Hippocampal formation (tissue), 2 donors: ENCODE results near the gene C2CD2.

Experiments used
- DNase-seq, 2 donors: peaks; one replicate each; lab custom pipeline; 2025; lab: John Stamatoyannopoulos, UW

C2CD2 gene

DNA sequence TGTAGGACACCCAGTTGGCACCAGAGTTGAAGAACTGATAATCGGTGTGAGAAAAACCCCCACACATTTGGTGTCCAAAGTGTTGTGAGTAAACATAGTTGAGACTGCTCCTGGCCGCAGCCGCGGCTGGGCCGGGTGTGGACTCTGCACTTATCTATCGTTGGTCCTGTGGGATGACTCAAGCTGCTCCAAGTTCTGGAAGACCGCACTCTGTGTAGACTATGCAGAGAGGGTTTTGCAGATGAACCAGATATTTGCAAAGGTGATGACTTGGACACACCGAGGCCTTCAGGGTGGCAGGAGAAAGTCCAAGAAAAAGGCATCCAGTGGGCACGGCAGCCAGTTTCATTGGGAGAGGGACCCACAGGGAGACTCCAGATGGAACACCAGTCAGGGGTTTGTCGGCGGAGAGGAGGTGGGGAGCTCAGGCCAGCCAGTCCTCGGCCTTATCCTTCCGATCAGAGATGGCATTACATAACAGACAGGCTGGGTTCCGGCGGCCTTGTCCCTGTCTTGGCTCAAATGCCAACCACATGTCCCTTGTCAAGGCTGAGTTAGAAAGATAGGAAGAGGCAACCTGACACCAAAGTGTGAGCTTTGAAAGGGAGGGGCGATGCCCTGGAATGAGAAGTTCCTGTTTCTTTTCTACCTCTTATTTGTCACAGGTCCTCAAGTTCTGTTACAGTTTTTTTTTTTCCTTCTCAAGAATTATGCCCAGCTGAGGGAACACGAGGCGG, 21.1 kb downstream of the C2CD2 start:
- no peak for DNase-seq

DNA sequence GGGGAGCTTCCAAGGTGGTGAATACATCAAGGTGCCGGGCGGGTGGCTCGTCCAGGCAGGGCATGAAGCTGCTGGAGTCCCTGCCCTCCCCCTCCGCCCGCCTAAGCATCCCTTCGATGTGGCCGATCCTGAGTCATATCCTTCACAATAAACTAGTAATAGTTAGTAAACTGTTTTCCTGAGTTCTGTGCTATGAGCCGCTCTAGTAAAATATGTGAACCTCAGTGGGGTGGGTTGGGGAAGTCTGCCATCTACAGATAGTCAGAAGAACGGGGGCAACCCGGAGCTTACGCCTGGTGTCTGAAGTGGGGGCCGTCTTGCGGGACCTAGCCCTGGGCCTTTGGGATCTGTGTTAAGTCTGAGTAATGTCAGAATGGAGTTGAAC, 21.6 kb downstream of the C2CD2 start:
- DNase-seq, result no peak

DNA sequence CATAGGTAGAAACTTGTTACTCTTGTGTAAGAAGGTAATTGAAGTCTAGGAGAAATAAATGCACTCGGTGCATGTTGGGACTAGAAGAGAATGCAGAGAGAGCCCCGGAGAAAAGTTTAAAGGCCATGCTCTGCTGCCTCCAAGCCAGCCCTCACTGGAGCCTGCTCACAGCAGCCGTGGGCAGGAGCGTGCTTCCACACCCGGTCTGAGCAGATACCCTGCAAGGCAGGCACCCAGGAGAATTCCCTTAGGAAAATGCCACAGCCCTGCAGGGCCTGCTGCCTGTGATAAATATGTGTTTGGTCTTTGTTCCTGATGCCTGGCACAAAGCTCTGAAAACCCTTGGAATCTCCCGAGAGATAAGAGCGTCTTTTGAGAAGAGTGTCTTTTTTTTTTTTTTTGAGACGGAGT, 22.8 kb downstream of the C2CD2 start:
- no peak for DNase-seq

DNA sequence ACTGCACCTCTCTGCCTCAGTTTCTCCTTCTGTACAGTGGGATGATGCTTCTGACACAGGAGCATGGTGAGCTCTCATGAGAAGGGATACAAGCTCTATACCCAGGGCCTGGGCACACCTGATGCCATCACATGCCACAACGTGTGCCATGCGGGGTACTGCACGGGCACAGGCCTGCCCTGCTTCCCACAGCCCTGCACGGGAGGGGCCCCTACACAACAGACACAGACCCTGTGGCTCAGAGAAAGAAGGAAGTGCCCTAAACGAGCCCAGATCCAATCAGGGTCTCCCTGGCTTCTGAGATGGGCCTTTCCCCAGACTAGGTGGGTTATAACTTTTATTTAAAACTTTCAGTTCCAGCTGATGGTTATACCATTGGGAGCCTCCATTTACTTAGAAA, 24.6 kb downstream of the C2CD2 start:
- no peak for DNase-seq

DNA sequence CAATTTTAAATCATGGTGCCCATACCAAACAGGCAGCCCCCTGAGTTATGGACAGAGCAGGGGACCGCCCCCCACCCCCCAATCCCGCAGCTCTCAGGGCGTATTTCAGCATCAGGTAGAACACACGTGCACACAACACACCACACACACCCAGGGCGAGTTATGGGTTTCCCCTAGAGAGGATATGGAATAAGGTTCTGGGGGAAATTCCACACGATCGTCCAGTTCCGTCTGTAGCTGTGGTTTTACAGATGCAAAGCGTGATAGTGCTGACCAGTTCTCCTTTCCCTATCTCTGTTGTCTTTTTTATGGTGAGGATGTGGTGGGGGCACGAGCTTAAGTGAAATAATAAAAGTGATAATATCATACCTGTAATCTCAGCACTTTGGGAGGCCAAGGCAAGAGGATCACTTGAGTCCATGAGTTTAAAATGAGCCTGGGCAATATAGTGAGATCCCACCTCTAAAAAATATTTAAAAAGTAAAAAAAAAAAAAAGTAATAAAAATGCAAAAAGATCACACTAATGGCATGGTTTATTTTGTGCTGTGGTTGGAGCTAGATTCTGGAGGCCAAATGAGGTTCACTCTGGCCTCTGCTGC, 25.1 kb downstream of the C2CD2 start:
- no peak for DNase-seq

DNA sequence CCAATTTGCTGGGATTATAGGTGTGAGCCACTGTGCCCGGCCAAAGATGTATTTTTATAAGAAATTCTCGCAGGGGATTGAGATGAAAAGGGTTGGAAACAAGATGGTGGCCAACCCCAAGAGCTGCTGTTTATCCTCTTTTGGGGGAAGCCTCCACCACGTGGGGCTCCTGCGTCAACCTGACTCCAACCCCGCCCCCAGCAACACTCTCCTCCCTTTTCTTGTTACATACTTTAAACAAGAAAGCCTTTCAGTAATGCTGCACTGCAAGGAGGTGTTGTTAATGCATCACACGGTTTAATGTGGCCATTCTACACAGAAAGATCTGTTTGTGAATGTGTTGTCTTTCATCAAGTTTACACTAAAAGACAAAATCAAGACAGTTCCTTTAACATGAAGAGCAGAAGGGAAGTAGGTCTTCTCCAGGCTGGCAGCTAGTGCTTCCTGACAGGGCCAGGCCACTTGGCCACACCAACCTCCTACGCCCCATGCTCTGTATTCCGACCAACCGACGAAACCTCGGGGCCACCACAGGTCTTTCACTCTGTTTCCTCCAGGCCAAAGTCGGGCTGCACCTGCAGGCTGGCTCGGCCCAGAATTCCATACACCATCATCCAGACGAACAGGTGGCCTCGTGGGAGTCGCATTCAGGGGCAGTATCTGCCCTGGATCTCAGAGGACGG, 25.9 kb downstream of the C2CD2 start:
- DNase-seq, result no peak

DNA sequence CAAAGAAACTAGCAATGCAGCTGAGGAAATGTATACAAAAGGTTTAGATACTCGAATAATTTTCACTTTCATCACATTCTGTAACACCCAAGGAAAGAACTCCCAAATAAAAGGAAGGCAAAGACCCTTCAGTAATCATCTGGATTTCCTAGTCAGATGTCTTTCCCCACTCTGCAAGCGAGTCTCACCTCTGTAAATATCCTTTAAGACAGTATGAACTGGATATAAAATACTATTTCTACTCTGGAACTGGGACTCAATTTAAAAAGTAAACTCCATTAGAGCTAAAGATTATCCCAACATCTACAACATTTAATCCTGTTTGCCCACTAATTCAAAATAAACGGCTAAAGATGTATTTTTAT, 27.0 kb downstream of the C2CD2 start:
- no peak for DNase-seq

DNA sequence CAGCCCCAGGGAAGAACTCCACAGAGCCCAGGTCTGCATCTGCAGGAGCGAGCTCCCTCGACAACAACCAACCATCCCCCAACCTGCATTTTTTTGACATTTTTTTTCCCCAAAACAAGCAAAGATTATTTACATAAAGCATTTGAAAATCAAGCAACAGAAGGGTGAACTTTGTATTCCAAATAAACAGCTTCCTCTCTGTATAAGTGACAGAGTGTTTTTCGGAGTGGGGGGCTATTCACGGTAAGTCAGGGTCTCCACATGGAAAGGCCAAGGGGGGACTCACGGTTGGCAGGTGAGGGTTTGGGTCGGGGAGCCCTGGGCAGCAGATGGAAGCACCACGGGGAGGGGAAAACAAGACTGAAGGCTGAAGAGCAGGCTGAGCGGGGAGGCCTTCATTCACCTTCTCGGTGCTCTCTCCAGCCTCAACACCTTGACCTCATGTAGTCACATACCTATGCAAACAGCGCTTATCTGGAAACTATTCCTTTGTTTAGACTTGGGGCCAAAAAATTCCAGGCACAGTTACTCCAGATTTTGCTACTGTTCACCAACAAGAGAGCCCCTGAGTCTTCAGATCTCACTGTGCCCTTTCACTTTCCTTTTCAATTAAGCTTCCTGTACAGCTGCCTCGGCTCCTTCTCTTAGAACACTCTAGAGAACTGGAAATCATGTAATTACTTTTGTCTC, 27.6 kb downstream of the C2CD2 start:
- DNase-seq, result peak in 1 of 2 donors; percentile 51

DNA sequence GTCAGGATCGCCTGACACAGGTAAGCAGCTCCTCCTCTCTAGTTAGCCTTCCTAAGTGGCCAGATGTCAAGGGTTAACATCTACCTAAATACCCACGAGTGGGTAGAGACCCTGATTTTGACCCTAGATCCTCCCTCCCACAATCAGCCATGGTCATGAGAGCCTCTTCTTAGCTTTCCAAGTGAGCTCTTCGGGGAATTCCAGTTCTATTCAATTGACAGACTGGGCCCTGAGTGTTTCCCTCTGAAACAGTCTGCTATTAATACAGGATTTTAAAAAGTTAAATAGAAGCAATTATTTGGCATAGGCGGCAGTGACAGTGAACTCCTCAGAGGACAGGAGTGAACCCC, 28.1 kb downstream of the C2CD2 start:
- DNase-seq, result no peak

DNA sequence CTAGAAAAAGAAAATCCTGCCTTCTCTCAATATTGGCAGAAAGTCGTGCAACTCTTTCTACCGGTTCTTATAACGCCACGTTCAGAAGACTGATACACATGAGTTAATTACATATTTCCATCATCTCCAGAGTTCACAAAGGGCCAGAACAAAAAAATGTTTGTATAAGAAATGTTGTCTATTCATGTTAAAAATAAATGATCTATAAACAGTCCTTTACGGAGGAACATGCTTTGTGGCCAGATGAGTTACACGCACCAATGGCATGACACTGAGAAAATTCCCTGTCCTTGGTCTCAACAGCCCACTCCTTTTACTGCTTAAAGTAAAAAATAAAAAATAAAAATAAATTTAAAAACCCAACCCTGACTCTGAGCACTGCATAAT, 29.5 kb downstream of the C2CD2 start:
- DNase-seq, result no peak

DNA sequence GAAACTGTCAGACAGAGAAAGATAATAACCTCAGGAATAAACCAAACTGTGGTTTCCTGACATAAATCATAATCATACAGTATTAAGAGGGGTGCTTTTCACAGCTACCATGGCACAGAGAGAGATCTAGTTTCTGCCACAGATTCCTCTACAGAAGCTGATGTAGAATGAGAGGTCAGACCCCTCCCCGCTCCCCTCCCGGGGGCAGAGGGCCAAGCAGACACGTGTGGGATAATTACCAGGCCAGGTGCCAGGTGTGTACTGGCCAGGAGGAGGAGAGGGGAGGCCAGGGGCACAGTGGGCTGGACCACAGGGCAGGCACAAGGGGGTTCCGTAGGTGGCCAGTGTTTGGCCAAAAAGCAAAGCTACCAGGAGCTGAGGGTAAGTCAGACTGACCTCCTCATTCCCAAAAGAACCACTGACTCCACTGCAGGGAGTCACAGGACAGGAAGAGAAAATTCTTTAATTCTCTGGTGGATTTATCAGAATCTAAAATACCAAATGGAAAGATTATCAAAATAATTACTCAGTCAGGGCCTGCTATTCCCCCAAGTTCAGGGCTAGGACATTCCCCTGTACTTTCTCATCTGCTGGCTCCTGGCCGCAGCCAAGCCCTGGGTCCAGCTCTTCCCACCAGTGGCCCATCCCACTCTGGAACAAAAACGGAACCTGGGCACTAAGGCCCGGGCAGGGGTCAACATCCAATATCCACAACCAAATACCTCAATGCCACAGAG, 30.0 kb downstream of the C2CD2 start:
- DNase-seq, result no peak

DNA sequence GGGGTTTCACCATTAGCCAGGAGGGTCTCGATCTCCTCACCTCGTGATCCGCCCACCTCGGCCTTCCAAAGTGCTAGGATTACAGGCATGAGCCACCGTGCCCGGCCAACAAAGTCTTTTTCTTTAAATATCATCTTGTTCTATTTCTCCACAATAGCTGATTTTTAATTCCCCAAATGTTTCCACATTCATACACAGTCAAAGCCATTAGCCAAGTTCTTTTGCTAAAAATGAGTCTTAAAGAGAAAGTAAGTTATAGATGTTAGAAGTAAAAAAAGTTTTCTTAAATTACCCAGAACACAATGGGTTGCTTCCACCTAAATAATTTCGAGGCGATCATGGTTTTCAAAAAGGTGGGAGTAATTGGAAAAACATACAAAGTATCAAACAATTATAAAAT, 30.6 kb downstream of the C2CD2 start:
- no peak for DNase-seq

DNA sequence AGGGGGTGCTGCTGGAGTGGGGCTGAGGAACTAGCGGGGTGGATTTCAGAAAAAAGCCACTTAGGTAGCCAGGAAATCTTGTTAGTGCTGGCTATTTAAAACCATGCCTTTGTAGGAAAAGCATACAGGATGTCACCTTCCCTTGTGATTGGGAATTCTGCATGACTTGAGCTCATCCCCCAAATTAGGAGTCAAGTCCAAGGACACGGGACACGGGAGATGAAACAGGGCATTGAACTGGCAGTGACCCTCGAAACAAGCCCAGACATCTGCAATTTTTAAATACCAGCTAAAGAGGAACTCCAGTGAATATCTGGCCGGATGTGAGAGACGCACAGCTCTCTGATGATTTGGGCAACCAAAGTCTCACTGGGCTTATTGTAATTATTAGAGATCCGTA, 32.8 kb downstream of the C2CD2 start:
- no peak for DNase-seq

DNA sequence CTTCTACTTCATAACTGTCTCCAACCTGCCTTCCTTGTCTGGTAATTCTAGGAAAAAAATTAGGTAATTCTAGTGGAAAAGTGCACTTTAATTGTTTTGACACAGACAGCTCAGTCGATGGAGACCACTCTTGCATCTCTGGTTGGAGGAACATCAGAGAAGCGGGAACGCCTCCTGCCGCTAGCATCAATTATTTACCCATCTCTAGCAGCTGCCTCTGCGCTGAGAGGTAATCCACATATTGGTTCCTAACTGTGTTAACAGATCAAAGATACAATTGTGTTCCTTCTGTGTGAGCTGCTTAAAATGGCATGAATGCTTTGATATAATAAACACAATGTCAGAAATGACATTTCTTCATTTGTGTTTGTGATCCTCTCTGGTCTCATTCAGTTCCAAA, 33.3 kb downstream of the C2CD2 start:
- no peak for DNase-seq

DNA sequence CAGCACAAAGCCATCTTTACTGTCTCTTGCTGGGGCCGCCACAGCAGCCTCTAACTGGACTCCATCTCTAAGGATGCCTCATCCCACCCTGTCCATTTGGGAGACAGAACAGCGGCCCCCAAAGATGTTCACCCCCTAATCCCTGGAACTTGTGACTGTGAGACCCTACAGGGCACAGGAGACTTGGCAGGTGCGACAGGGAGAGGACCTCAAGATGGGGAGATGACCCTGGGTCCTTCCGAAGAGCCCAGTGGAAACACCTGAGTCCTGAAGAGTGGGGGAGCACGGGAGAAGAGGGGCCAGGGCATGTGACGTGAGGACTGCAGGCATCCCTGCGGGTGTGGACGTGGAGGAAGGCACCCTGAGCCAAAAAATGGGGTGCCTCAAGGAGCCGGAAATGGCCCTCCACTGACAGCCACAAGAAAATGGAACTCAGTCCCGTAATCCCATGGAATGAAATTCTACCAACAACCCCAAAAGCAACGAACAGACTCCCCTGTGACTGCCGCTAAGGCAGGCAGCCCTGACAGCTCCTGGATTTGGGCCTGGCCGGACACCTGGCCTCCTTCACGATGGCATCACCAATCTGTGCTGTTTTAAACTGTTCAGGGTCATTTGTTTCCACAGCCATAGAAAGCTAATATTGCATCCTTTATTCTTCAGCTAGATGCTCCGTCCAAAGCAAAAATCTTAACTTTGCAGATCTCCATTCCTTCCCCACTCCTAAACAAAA, 34.0 kb downstream of the C2CD2 start:
- no peak for DNase-seq

DNA sequence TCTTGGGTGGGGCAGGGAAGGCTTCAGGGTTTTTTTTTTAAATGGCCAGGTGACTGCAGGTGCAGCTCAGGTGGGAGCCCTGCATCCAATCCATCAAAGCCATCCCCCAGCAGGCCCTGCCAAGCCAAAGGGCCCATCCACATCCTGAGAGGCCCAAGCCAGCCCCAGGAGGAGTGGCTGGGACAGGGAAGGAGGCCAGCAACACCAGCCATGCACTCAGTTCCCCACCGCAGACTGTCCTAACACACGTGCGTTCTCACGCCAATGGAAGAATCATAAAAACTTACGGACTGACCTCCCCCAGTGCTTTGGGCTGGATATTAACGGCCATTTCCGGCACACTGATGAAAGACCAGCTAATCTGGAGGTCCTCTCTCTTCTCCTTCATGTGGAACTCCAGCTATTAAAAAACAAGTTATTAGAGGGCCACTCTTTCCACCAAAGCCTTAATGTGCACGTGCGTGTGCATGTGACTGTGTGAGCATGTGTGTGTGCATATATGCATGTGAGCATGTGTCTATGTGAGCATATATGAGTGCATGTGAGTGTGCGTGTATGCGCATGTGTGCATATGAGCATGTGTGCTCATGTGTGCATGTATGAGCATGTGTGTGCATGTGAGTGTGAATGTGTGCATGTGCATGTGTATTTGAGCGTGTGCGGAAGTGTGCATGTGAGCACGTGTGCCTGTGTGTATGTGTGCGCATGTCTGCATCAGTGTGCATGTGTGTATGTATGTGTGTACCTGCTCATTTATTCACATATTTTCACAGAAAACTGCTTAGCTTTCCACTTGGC, 35.1 kb downstream of the C2CD2 start:
- DNase-seq, result no peak

DNA sequence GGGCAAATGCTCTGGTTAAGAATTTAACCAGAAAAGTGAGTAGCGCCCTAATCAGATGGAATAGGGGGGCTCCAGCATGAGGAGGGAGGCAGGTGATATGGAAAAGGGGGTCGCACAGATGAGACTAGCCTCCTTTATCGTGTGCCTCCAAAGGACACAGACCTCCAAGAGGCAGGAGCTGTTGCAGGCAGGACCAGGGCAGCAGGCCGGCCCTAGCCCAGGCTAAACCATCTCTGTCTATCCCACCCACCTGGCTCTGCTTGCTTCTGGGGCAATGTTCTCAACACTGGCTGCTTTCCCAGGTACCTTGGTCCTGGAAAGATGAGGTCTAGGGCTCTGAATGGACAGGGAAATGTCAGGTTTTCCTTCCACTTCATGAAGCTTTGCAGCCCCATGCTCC, 36.3 kb downstream of the C2CD2 start:
- no peak for DNase-seq

DNA sequence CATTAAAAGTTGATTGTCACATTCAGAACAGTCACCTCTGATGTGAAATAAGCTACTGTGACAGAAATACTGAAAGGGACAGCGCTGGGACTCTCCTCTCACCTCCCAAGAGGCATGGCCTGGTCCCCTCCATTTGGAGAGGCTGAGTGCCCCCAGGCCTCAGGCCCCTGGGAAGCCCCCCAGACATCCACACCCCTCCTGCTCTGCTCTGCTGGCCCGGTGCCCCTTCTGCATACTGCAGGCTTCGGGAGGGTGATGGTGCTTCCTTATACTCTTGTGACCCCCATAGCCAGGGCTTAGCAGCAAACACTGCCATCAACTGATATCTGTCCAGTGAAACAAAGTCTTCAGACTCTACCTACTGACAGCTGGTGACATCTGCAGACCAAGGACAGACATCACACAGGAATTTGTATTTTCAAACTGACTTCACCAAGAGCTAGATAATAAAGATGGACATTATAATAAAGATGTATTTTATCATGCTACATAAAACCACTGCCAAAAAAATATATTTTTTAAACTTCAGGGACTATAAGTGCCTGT, 36.9 kb downstream of the C2CD2 start:
- no peak for DNase-seq

DNA sequence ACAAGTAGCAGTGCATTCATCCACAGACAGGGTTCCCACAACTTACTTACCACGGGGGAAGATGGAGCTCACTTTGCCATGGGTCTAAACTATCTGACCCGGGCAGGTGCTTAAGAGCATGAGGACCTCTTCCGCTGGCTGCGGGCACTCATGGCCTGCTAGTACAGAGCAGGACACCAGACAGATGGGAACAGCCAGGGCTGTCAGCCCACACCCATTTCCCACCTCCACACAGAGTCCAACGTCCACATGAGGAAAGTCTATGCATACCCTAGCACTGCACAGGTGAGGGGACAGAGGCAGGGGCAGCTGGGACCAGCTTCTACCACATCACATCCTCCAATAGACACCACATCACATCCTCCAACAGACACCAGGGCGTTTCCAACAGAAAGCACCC, 38.9 kb downstream of the C2CD2 start:
- DNase-seq, result no peak

DNA sequence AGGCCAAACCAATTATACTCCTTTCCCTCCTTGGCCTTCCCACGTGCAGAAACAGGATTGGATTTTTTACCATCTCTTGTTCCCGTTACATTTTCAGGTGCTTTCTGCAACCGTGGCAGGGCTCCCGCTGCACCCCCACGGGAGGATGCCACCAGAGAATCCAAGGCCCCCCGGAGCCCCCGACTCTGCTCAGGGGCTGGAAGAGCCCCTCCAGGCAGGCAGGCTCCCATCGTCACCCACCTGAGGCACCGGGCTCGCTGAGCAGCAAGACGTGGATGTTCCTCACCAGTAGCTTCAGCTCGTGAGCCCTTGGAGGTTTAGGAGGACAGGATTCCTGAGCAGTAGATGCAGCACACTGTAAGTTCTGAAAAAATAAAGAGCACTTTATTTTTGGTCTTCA, 39.5 kb downstream of the C2CD2 start:
- DNase-seq, result no peak

DNA sequence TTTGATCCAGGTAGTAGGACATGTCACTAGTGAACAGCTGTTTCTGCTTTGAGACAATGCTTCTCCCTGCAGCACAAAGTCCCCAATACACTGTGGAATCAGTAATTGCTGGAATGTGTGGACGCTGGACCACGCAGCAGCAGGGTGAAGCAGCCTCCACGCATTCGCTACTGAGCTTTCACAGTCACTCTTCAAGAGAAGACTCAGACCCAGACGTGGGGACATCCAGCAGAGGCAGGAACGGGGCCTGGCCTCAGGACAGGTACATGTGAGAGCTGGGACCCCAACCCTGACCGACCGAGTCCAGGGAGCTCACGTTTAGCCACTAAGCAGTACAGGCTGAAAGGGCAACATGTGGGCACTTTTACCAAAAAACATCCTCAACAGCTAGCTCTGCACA, 40.6 kb downstream of the C2CD2 start:
- DNase-seq, result no peak
